WTC11 (cell line): Measurements from ENCODE around the gene NCKAP5L. TPM values are rescaled to one million over a fixed set of nuclear protein-coding genes. Genes with fewer than 3 reads are reported as not detected.

Source experiments
- ATAC-seq: fragments of 200-7000 bp; cut with Tn5 transposase; 2 replicates; pipeline ENCODE4 v1.10.0; 2021; ENCODE audit warnings: mild to moderate bottlenecking, moderate library complexity
- CTCF ChIA-PET: fragments of 300-600 bp; sonication (Branson Sonifier 250); formaldehyde crosslinking; loops from one replicate; lab custom pipeline; 2021; ENCODE audit warnings: antibody characterized with exemption; lab: Charles Lee
- POLR2A ChIA-PET: fragments of 350-600 bp; sonication (Branson Sonifier 250); formaldehyde crosslinking; loops from one replicate; lab custom pipeline; 2021; ENCODE audit warnings: antibody characterized with exemption; lab: Charles Lee
- DNase-seq: peaks from one replicate; pipeline ENCODE4 v3.0.0; 2021; ENCODE audit warnings: low spot score
- H3K27ac Mint-ChIP-seq: 2 replicates; pipeline ENCODE4 v1.8.0; 2021; ENCODE audit warnings: mixed read lengths
- H3K27me3 Mint-ChIP-seq: 2 replicates; pipeline ENCODE4 v1.8.0; 2021; ENCODE audit warnings: low read depth, mild to moderate bottlenecking, moderate library complexity, mixed read lengths
- H3K36me3 Mint-ChIP-seq: 2 replicates; pipeline ENCODE4 v1.8.0; 2021; ENCODE audit warnings: mixed read lengths
- H3K4me1 Mint-ChIP-seq: 2 replicates; pipeline ENCODE4 v1.8.0; 2022; ENCODE audit warnings: mixed read lengths
- H3K4me3 Mint-ChIP-seq: 2 replicates; pipeline ENCODE4 v1.8.0; 2021; ENCODE audit warnings: mild to moderate bottlenecking, moderate library complexity, mixed read lengths
- H3K9me3 Mint-ChIP-seq: 2 replicates; pipeline ENCODE4 v1.8.0; 2021; ENCODE audit warnings: mixed read lengths
- E2F4 ChIP-seq: sonication (generic); formaldehyde crosslinking; IDR thresholded peaks from 2 replicates; pipeline ENCODE4 v1.8.1; 2022; ENCODE audit warnings: low read depth, mild to moderate bottlenecking, moderate library complexity, missing genetic modification reagents, borderline replicate concordance
- ELF4 ChIP-seq: sonication (generic); formaldehyde crosslinking; IDR thresholded peaks from 2 replicates; pipeline ENCODE4 v1.8.1; 2022; ENCODE audit warnings: low read depth, mild to moderate bottlenecking, moderate library complexity, missing genetic modification reagents
- EMX1 ChIP-seq: fragments of 250-450 bp; sonication (Bioruptor Pico); IDR thresholded peaks from 2 replicates; pipeline ENCODE4 v1.8.0; 2021; ENCODE audit warnings: mild to moderate bottlenecking
- FOXJ3 ChIP-seq: sonication (generic); formaldehyde crosslinking; IDR thresholded peaks from 2 replicates; pipeline ENCODE4 v1.9.0; 2021; ENCODE audit warnings: missing genetic modification reagents, mild to moderate bottlenecking, borderline replicate concordance
- FOXK1 ChIP-seq: sonication (generic); formaldehyde crosslinking; IDR thresholded peaks from 2 replicates; pipeline ENCODE4 v1.8.0; 2022; ENCODE audit warnings: mild to moderate bottlenecking, moderate library complexity, missing genetic modification reagents
- FOXP1 ChIP-seq: sonication (generic); formaldehyde crosslinking; IDR thresholded peaks from 2 replicates; pipeline ENCODE4 v1.8.0; 2022; ENCODE audit warnings: missing genetic modification reagents, mild to moderate bottlenecking, moderate library complexity, borderline replicate concordance
- IRF2 ChIP-seq: sonication (generic); formaldehyde crosslinking; IDR thresholded peaks from 2 replicates; pipeline ENCODE4 v1.8.0; 2022; ENCODE audit warnings: low read depth, missing genetic modification reagents, borderline replicate concordance
- JAZF1 ChIP-seq: fragments of 250-450 bp; sonication (Bioruptor Pico); IDR thresholded peaks from 2 replicates; pipeline ENCODE4 v1.9.0; 2021; ENCODE audit warnings: moderate library complexity, mild to moderate bottlenecking, inconsistent platforms
- JUN ChIP-seq: sonication (generic); formaldehyde crosslinking; IDR thresholded peaks from 2 replicates; pipeline ENCODE4 v1.8.0; 2023; ENCODE audit warnings: mild to moderate bottlenecking, missing genetic modification reagents
- KAT7 ChIP-seq: sonication (generic); formaldehyde crosslinking; IDR thresholded peaks from 2 replicates; pipeline ENCODE4 v1.8.1; 2023; ENCODE audit warnings: missing genetic modification reagents, mild to moderate bottlenecking, borderline replicate concordance
- MLX ChIP-seq: sonication (generic); formaldehyde crosslinking; IDR thresholded peaks from 2 replicates; pipeline ENCODE4 v1.8.1; 2023; ENCODE audit warnings: mild to moderate bottlenecking, missing genetic modification reagents, moderate library complexity
- MXD4 ChIP-seq: fragments of 250-450 bp; sonication (Bioruptor Pico); IDR thresholded peaks from 2 replicates; pipeline ENCODE4 v1.8.0; 2021; ENCODE audit warnings: mild to moderate bottlenecking, moderate library complexity, borderline replicate concordance
- MYBL2 ChIP-seq: sonication (generic); formaldehyde crosslinking; IDR thresholded peaks from 2 replicates; pipeline ENCODE4 v1.8.1; 2023; ENCODE audit warnings: mild to moderate bottlenecking, moderate library complexity, missing genetic modification reagents
- NFE2L1 ChIP-seq: sonication (generic); formaldehyde crosslinking; IDR thresholded peaks from 2 replicates; pipeline ENCODE4 v1.8.1; 2023; ENCODE audit warnings: missing genetic modification reagents
- SMAD3 ChIP-seq: sonication (generic); formaldehyde crosslinking; IDR thresholded peaks from 2 replicates; pipeline ENCODE4 v1.8.0; 2022; ENCODE audit warnings: missing genetic modification reagents, mild to moderate bottlenecking, borderline replicate concordance
- SOX15 ChIP-seq: fragments of 250-450 bp; sonication (Bioruptor Pico); IDR thresholded peaks from 2 replicates; pipeline ENCODE4 v1.9.0; 2021; ENCODE audit warnings: mild to moderate bottlenecking
- TP53 ChIP-seq: sonication (generic); formaldehyde crosslinking; IDR thresholded peaks from 2 replicates; pipeline ENCODE4 v1.8.1; 2023; ENCODE audit warnings: mild to moderate bottlenecking, missing genetic modification reagents
- ZNF121 ChIP-seq: sonication (generic); formaldehyde crosslinking; IDR thresholded peaks from 2 replicates; pipeline ENCODE4 v1.8.0; 2023; ENCODE audit warnings: missing genetic modification reagents
- ZNF232 ChIP-seq: sonication (generic); formaldehyde crosslinking; IDR thresholded peaks from 2 replicates; pipeline ENCODE4 v1.8.0; 2022; ENCODE audit warnings: mild to moderate bottlenecking, missing genetic modification reagents
- ZNF423 ChIP-seq: fragments of 250-450 bp; sonication (Bioruptor Pico); IDR thresholded peaks from 2 replicates; pipeline ENCODE4 v2.1.2; 2022; ENCODE audit warnings: mild to moderate bottlenecking, moderate library complexity
- ZNF532 ChIP-seq: fragments of 250-450 bp; sonication (Bioruptor Pico); IDR thresholded peaks from 2 replicates; pipeline ENCODE4 v1.9.0; 2021; ENCODE audit warnings: mild to moderate bottlenecking, borderline replicate concordance
- total RNA-seq: library from RNA; stranded (reverse); gene quantifications from 3 replicates; pipeline ENCODE4 v1.2.3, GENCODE V29; 2021
- TF ChIP-seq, protein P1 (sequence below): sonication (generic); formaldehyde crosslinking; IDR thresholded peaks from 2 replicates; pipeline ENCODE4 v1.8.1; 2023; ENCODE audit warnings: mild to moderate bottlenecking, missing genetic modification reagents
- TF ChIP-seq, protein P2 (sequence below): fragments of 250-450 bp; sonication (Bioruptor Pico); IDR thresholded peaks from 2 replicates; pipeline ENCODE4 v2.1.2; 2022; ENCODE audit warnings: mild to moderate bottlenecking, moderate library complexity

The NCKAP5L gene
- total RNA-seq, 1 experiment from 2014 or later, result 27.8 TPM

- TF ChIP-seq, protein P1, sequence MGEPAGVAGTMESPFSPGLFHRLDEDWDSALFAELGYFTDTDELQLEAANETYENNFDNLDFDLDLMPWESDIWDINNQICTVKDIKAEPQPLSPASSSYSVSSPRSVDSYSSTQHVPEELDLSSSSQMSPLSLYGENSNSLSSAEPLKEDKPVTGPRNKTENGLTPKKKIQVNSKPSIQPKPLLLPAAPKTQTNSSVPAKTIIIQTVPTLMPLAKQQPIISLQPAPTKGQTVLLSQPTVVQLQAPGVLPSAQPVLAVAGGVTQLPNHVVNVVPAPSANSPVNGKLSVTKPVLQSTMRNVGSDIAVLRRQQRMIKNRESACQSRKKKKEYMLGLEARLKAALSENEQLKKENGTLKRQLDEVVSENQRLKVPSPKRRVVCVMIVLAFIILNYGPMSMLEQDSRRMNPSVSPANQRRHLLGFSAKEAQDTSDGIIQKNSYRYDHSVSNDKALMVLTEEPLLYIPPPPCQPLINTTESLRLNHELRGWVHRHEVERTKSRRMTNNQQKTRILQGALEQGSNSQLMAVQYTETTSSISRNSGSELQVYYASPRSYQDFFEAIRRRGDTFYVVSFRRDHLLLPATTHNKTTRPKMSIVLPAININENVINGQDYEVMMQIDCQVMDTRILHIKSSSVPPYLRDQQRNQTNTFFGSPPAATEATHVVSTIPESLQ (CRISPR knock-in tag), result no peak
- TF ChIP-seq IRF2 (CRISPR knock-in tag) (no peak), SOX15 (CRISPR knock-in tag) (no peak), ZNF423 (CRISPR knock-in tag) (no peak), MXD4 (CRISPR knock-in tag) (no peak), SMAD3 (CRISPR knock-in tag) (no peak), ZNF532 (CRISPR knock-in tag) (no peak)
Measured at GRCh38 chr12:49748306-49748705, 79.9 kb downstream of the NCKAP5L start (continued).

DNA sequence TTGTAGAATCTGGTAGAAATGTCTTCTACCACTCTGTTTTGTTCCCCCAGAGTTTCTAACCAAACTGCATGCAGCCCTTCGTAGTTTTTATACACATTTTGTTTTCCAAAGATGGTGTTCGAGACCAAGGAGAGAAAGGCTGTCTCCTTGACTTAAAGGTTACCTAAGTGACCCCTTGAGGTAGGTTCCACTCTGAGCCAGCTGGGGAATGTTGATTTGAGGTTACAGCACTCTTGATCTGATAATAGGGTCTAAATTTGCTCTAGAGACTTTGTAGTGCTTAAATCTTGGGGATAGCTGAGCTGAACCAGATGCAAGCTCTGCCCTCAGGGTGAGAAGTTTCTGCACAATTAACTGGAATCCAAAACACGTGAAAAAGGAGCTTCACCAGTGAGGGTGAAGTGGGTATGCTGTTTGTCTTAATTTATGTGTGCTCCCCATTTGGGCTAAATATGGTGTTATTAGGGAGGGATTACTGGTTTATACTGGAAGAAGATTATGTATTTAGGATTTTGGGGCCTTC lies 83.8 kb downstream of the NCKAP5L start:
- peak overlapping the region; percentile 66 for H3K27ac Mint-ChIP-seq
- CTCF ChIA-PET, result interaction anchor here (0.5 to 1.5 kb wide), 2 partner anchors 12 to 34 kb away, joined by 3 to 4 read pairs; no protein-coding TSS in a partner anchor
- no peak for DNase-seq
- no peaks in the 10 kb centered on the region for H3K9me3 Mint-ChIP-seq
- no peaks in the 10 kb centered on the region for H3K27me3 Mint-ChIP-seq
- H3K4me3 Mint-ChIP-seq, result no peak overlapping the region; the same call in 1 of the 2 replicates
- H3K4me1 Mint-ChIP-seq, result peaks cover 33% of the 10 kb centered on the region
- POLR2A ChIA-PET, result no interaction called here
- TF ChIP-seq JAZF1 (CRISPR knock-in tag) (no peak), MYBL2 (CRISPR knock-in tag) (no peak), ZNF121 (CRISPR knock-in tag) (no peak), ZNF232 (CRISPR knock-in tag) (no peak), IRF2 (CRISPR knock-in tag) (no peak), FOXP1 (CRISPR knock-in tag) (no peak), E2F4 (CRISPR knock-in tag) (no peak), KAT7 (no peak), ZNF423 (CRISPR knock-in tag) (no peak), EMX1 (CRISPR knock-in tag) (no peak), JUN (no peak), MLX (CRISPR knock-in tag) (no peak), TP53 (CRISPR knock-in tag) (no peak), FOXJ3 (CRISPR knock-in tag) (no peak), NFE2L1 (CRISPR knock-in tag) (no peak), ELF4 (CRISPR knock-in tag) (no peak), FOXK1 (no peak)
- TF ChIP-seq, protein P1 (CRISPR knock-in tag), result no peak
- TF ChIP-seq, protein P2, sequence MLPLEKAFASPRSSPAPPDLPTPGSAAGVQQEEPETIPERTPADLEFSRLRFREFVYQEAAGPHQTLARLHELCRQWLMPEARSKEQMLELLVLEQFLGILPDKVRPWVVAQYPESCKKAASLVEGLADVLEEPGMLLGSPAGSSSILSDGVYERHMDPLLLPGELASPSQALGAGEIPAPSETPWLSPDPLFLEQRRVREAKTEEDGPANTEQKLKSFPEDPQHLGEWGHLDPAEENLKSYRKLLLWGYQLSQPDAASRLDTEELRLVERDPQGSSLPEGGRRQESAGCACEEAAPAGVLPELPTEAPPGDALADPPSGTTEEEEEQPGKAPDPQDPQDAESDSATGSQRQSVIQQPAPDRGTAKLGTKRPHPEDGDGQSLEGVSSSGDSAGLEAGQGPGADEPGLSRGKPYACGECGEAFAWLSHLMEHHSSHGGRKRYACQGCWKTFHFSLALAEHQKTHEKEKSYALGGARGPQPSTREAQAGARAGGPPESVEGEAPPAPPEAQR (CRISPR knock-in tag), result no peak
- H3K36me3 Mint-ChIP-seq, result no peaks in the 10 kb centered on the region
- ATAC-seq, result no peak
